Neural cell (in vitro differentiated cells): ENCODE results near the gene MIGA1. TPM values are rescaled to one million over a fixed set of nuclear protein-coding genes. Genes with fewer than 3 reads are reported as not detected.

Experiments
- H2AFZ ChIP-seq: fragments of 200-600, 300-800 bp; sonication (generic), shearing (Covaris generic); 2 replicates; pipeline ENCODE4 v1.6.0; 2014; ENCODE audit warnings: low read depth, mild to moderate bottlenecking, antibody characterized with exemption, low read length, moderate library complexity
- H3F3A ChIP-seq: fragments of 200-600 bp; shearing (Covaris generic); 2 replicates; pipeline ENCODE4 v1.6.1; 2016; ENCODE audit warnings: mild to moderate bottlenecking, moderate library complexity, mixed read lengths, antibody characterized with exemption, low read length; ENCODE audit not compliant: insufficient read depth, poor library complexity, severe bottlenecking
- H3K27ac ChIP-seq: fragments of 200-600, 300-800 bp; sonication (generic), shearing (Covaris generic); 2 replicates; pipeline ENCODE4 v1.5.1; 2014; ENCODE audit warnings: mild to moderate bottlenecking, low read length, moderate library complexity
- H3K27me3 ChIP-seq: fragments of 300-800, 200-600 bp; sonication (generic), shearing (Covaris generic); 2 replicates; pipeline ENCODE4 v1.6.0; 2014; ENCODE audit warnings: mild to moderate bottlenecking, low read depth, low read length, moderate library complexity; ENCODE audit not compliant: insufficient read depth
- H3K36me3 ChIP-seq: fragments of 300-800, 200-600 bp; sonication (generic), shearing (Covaris generic); 2 replicates; pipeline ENCODE4 v1.5.1; 2014; ENCODE audit warnings: mild to moderate bottlenecking, antibody characterized with exemption, low read length, moderate library complexity; ENCODE audit not compliant: insufficient read depth
- H3K4me2 ChIP-seq: fragments of 300-800, 200-600 bp; sonication (generic), shearing (Covaris generic); 2 replicates; pipeline ENCODE4 v1.6.0; 2014; ENCODE audit warnings: mild to moderate bottlenecking, low read length
- H3K4me3 ChIP-seq: fragments of 300-800, 200-600 bp; sonication (generic), shearing (Covaris generic); 2 replicates; pipeline ENCODE4 v1.5.1; 2014; ENCODE audit warnings: mild to moderate bottlenecking, low read length, moderate library complexity
- H3K79me2 ChIP-seq: fragments of 200-600 bp; shearing (Covaris generic); replicated peaks from 2 replicates; pipeline ENCODE4 v1.6.0; 2014; ENCODE audit warnings: mild to moderate bottlenecking, low read length, moderate library complexity; ENCODE audit not compliant: insufficient read depth
- H3K9ac ChIP-seq: fragments of 300-800, 200-600 bp; sonication (generic), shearing (Covaris generic); 2 replicates; pipeline ENCODE4 v1.6.1; 2016; ENCODE audit warnings: mild to moderate bottlenecking, low read length, mixed read lengths
- H3K9me2 ChIP-seq: fragments of 200-600 bp; shearing (Covaris generic); 2 replicates; pipeline ENCODE4 v1.6.1; 2016; ENCODE audit warnings: mild to moderate bottlenecking, low read length, mixed read lengths; ENCODE audit not compliant: insufficient read depth
- H3K9me3 ChIP-seq: fragments of 200-600, 300-800 bp; sonication (generic), shearing (Covaris generic); 2 replicates; pipeline ENCODE4 v1.6.1; 2016; ENCODE audit warnings: mild to moderate bottlenecking, mixed run types, low read length, moderate library complexity, mixed read lengths
- H4K20me1 ChIP-seq: fragments of 200-600 bp; shearing (Covaris generic); 2 replicates; pipeline ENCODE4 v1.6.1; 2016; ENCODE audit warnings: mild to moderate bottlenecking, mixed run types; ENCODE audit not compliant: insufficient read depth
- CTCF ChIP-seq: fragments of 450-650 bp; IDR thresholded peaks from 2 replicates; pipeline ENCODE4 v1.5.1; 2014; ENCODE audit warnings: antibody characterized with exemption, mild to moderate bottlenecking, moderate library complexity; ENCODE audit not compliant: poor library complexity, severe bottlenecking
- EZH2 ChIP-seq: fragments of 200-600, 300-800 bp; shearing (Covaris generic), sonication (generic); IDR thresholded peaks from 2 replicates; pipeline ENCODE4 v1.6.1; 2014; ENCODE audit warnings: antibody characterized with exemption, low read length, borderline replicate concordance, mild to moderate bottlenecking; ENCODE audit not compliant: insufficient read depth, poor library complexity, severe bottlenecking
- MXI1 ChIP-seq: fragments of 450-650 bp; conservative IDR thresholded peaks from 2 replicates; pipeline ENCODE4 v1.6.1; 2014; ENCODE audit warnings: antibody characterized with exemption, mild to moderate bottlenecking; ENCODE audit not compliant: poor library complexity, severe bottlenecking
- POLR2AphosphoS5 ChIP-seq: IDR thresholded peaks from 2 replicates; pipeline ENCODE4 v1.6.1; 2012
- RAD21 ChIP-seq: fragments of 450-650 bp; conservative IDR thresholded peaks from 2 replicates; pipeline ENCODE4 v1.6.1; 2014; ENCODE audit warnings: antibody characterized with exemption, mild to moderate bottlenecking, moderate library complexity
- REST ChIP-seq: IDR thresholded peaks from 2 replicates; pipeline ENCODE4 v1.6.1; 2012; ENCODE audit warnings: borderline replicate concordance
- SMC3 ChIP-seq: fragments of 450-650 bp; conservative IDR thresholded peaks from 2 replicates; pipeline ENCODE4 v1.6.1; 2014; ENCODE audit warnings: antibody characterized with exemption, mild to moderate bottlenecking, moderate library complexity; ENCODE audit not compliant: poor library complexity
- TAF1 ChIP-seq: IDR thresholded peaks from 2 replicates; pipeline ENCODE4 v1.6.1; 2012; ENCODE audit warnings: low read depth
- polyA plus RNA-seq: library from polyadenylated mRNA; depleted of rRNA; stranded (reverse); fragments of >200 nt; gene quantifications from 2 replicates; pipeline ENCODE4 v1.2.3, GENCODE V29; 2014

MIGA1 gene
- polyA plus RNA-seq, 1 donor from 2014 or later, result 10.8 TPM

GRCh38 chr1:77888081-77888780 lies 108.8 kb downstream of the MIGA1 start, which contains the start of gene NEXN:
NEXN (plus strand) TSS chr1:77888624; CDS start chr1:77916107, 27,483 bp downstream.
- peaks cover 18% of the 10 kb centered on the region for H3K27me3 ChIP-seq
- H3K36me3 ChIP-seq, result no peaks in the 10 kb centered on the region
- no peaks in the 10 kb centered on the region for H4K20me1 ChIP-seq
- peak within 1 kb of the TSS; percentile 80 for H3K4me3 ChIP-seq
- H3K27ac ChIP-seq, result no peak within 1 kb of the TSS
- no peaks in the 10 kb centered on the region for H3F3A ChIP-seq
- no peaks in the 10 kb centered on the region for H3K9me3 ChIP-seq
- no peak within 1 kb of the TSS for H2AFZ ChIP-seq
- H3K79me2 ChIP-seq, result no peaks in the 10 kb centered on the region
- H3K9ac ChIP-seq, result peak within 1 kb of the TSS; percentile 50
- H3K9me2 ChIP-seq, result no peaks in the 10 kb centered on the region
- TF ChIP-seq EZH2, result no peak
- TF ChIP-seq MXI1, result peak; percentile 22
- peak within 1 kb of the TSS; percentile 80 for H3K4me2 ChIP-seq

GRCh38 chr1:77888781-77889642 lies 109.6 kb downstream of the MIGA1 start:
- peak overlapping the region; percentile 80 for H3K4me2 ChIP-seq
- TF ChIP-seq REST (no peak), POLR2AphosphoS5 (no peak), SMC3 (no peak), CTCF (no peak), RAD21 (no peak), EZH2 (no peak), TAF1 (no peak)
- no peaks in the 10 kb centered on the region for H3K36me3 ChIP-seq
- no peaks in the 10 kb centered on the region for H3K9me2 ChIP-seq
- H2AFZ ChIP-seq, result no peak overlapping the region
- peak overlapping the region; percentile 80 for H3K4me3 ChIP-seq
- no peaks in the 10 kb centered on the region for H3K79me2 ChIP-seq
- H3K27ac ChIP-seq, result no peak overlapping the region
- no peaks in the 10 kb centered on the region for H3K9me3 ChIP-seq
- H4K20me1 ChIP-seq, result no peaks in the 10 kb centered on the region
- no peaks in the 10 kb centered on the region for H3F3A ChIP-seq
- peaks cover 18% of the 10 kb centered on the region for H3K27me3 ChIP-seq
- H3K9ac ChIP-seq, result peak overlapping the region; percentile 50
